GM18498 (cell line): ENCODE data around the gene DMBX1.
A peak's percentile ranks its signal among the peaks of the same experiment; 100 is the strongest.

Experiments used
- ATAC-seq: cut with Tn5 transposase; IDR thresholded peaks from one replicate; pipeline ENCODE4 v1.9.1; 2021; ENCODE audit warnings: mild to moderate bottlenecking, moderate library complexity; ENCODE audit not compliant: unreplicated experiment

Gene DMBX1

GRCh38 chr1:46489638-46490405 is at the start of gene DMBX1:
DMBX1 (plus strand) TSS chr1:46489836; CDS start chr1:46507011, 17,175 bp downstream.
- ATAC-seq, result peak; percentile 45

- ATAC-seq, result no peak
Measured at GRCh38 chr1:46440478-46440877, 49.2 kb upstream of the DMBX1 start.

- peak; percentile 79 for ATAC-seq
Measured at GRCh38 chr1:46442317-46443161, 47.1 kb upstream of the DMBX1 start.

GRCh38 chr1:46444466-46444865 is 45.2 kb upstream of the DMBX1 start:
- ATAC-seq, result no peak

GRCh38 chr1:46445773-46446256 is 43.8 kb upstream of the DMBX1 start:
- ATAC-seq, result no peak

- no peak for ATAC-seq
Measured at GRCh38 chr1:46446646-46447498, 42.8 kb upstream of the DMBX1 start.

- no peak for ATAC-seq
Measured at GRCh38 chr1:46447499-46448108, 42.0 kb upstream of the DMBX1 start.

DNA sequence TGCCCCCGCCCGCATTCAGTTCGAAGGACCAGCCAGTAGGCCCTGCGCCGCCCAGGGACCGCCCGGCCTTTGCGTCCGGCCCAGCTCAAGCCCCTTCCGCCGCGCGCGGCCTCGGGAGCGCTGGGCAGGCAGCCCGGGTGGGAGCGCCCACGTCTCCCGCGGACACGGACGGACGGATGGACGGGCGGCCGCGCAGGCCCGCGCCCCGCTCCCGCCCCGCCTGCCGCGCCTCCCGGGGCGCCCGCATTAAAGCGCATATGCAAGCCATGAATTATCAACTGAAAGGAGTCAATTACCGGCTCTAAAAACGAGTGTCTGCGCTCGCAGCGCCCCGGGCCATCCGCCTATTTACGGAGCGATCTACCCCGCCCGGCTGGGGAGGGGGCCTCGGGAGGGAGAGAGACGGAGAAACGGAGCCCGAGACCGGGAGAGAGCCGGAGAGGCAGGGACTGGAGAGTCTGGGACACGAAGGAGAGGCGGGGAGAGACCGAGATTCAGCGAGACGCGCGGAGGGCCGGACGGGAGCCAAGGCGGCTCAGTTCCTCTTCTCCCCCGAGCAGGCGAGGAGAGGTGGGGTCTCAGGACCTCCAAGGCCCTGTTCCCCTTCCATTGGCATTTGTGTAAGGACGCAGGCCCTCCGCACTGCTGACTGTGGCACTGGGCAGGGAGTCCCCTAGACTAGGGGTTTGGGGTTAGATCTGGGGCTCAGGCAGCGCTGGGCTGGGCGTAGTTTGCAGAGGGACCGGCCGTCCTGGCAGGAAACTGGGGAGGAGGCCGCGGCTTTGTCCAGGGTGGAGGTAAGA is 41.3 kb upstream of the DMBX1 start:
- ATAC-seq, result no peak

GRCh38 chr1:46449223-46450159 is 40.1 kb upstream of the DMBX1 start:
- no peak for ATAC-seq

GRCh38 chr1:46450160-46450517 is 39.5 kb upstream of the DMBX1 start:
- ATAC-seq, result no peak

- no peak for ATAC-seq
Measured at GRCh38 chr1:46451948-46452930, 37.4 kb upstream of the DMBX1 start.

DNA sequence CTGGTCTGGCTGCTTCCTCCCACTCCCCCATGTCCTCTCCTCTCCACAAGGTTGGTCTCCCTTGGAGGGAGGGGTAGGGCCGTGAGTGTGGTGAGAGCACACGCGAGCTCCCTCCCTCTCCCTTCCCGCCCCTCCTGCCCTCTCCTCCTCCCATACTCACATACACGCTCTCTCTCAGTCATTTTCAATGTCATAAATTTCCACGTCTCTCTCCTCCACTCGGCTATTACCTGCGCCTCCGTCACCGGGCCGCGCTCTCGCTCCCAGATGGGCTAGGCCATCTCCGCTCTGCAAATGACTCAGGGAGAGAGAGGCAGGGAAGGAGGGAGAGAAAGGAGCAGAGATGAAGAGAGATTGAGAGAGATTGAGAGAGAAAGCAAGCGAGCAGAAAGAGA is 36.7 kb upstream of the DMBX1 start:
- ATAC-seq, result no peak

DNA sequence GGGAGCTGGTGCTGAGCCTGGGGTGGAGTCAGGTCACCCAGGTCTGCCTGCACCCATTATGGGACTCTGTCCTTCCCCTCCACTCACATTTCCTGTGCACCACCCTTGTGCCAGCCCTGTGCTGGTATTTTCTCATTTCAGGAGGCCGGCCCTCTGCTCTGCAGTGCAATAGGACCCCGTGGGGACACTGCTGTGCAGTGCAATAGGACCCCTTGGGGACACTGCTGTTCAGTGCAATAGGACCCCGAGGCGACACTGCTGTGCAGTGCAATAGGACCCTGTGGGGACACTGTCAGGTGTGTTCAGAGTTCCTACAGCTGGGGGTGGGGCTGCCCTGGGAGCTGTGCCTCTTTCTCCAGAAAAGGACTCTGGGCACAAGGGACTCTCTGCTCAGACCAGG is 36.2 kb upstream of the DMBX1 start:
- ATAC-seq, result no peak

DNA sequence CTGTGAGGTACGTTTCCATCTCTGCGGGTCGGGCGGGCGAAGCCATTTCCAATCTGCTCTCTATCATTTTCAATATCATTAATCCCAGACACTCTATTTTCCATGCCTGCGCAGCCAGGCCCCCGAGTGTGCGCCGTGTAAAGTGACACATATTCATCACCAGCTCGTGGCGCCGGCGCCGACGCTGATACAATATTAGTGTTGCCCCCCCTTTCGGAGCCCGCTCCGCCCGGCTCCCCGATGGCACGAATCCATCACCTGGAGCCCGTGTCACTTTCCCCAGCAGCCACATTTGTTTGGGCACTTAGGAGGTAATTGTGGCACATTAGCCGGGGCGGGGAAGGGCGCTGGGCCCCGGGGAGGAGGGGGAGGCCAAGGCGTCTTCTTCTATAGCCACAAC is 33.7 kb upstream of the DMBX1 start:
- no peak for ATAC-seq

GRCh38 chr1:46456411-46456963 is 33.1 kb upstream of the DMBX1 start:
- ATAC-seq, result no peak

DNA sequence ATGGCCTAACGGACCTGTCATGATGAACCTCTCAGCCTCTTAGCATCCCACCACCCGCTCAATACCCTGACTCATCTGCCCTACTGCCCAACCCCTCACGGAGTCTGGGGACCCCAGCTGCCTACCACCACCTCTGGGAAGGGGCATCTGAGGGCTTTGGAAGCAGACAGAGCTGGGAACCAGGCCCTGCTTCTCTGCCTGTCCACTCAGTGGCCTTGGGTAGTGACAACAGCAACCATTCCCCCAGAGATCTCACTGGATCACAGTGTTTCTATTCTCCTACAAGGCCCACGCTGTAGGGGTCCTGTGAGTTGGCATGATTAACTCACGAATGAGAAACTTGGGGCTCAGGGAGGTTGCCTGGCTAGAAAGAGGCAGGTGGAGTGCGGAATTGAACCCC is 32.5 kb upstream of the DMBX1 start:
- ATAC-seq, result no peak

GRCh38 chr1:46458190-46458589 is 31.4 kb upstream of the DMBX1 start:
- ATAC-seq, result no peak
